GM12878 (cell line): ENCODE results near the gene TNNC2. TPM values are rescaled to one million over a fixed set of nuclear protein-coding genes. Genes with fewer than 3 reads are reported as not detected.

Source experiments
- CBX5 ChIP-seq: sonication (generic); IDR thresholded peaks from 2 replicates; pipeline ENCODE4 v1.6.1; 2016; ENCODE audit warnings: low read depth, moderate library complexity, mild to moderate bottlenecking, inconsistent platforms
- FOS ChIP-seq: IDR thresholded peaks from 3 replicates; pipeline ENCODE4 v1.6.1; 2011; ENCODE audit warnings: borderline replicate concordance; ENCODE audit not compliant: insufficient read length; ENCODE audit errors: extremely low read depth
- HDAC2 ChIP-seq: fragments of 200-600 bp; sonication (generic); IDR thresholded peaks from 2 replicates; pipeline ENCODE4 v1.6.1; 2017
- MTA3 ChIP-seq: IDR thresholded peaks from 2 replicates; pipeline ENCODE4 v1.6.1; 2012; ENCODE audit warnings: low read length, inconsistent platforms, borderline replicate concordance
- PAX5 ChIP-seq: IDR thresholded peaks from 2 replicates; pipeline ENCODE4 v1.6.1; 2011; ENCODE audit warnings: low read depth, low read length, borderline replicate concordance
- PAX8 ChIP-seq: fragments of 450-650 bp; IDR thresholded peaks from 2 replicates; pipeline ENCODE4 v1.6.1; 2017; ENCODE audit warnings: mild to moderate bottlenecking, moderate library complexity
- POLR2A ChIP-seq: IDR thresholded peaks from 2 replicates; pipeline ENCODE4 v1.6.1; 2011; ENCODE audit warnings: low read depth, mild to moderate bottlenecking, low read length
- SIX5 ChIP-seq: IDR thresholded peaks from 2 replicates; pipeline ENCODE4 v1.6.1; 2011; ENCODE audit warnings: mild to moderate bottlenecking, low read depth, low read length, moderate library complexity; ENCODE audit not compliant: severe bottlenecking
- SPI1 ChIP-seq: IDR thresholded peaks from 2 replicates; pipeline ENCODE4 v1.6.1; 2011; ENCODE audit warnings: low read depth, mild to moderate bottlenecking, low read length, moderate library complexity, borderline replicate concordance; ENCODE audit not compliant: insufficient read depth
- ZNF217 ChIP-seq: fragments of 450-650 bp; IDR thresholded peaks from 2 replicates; pipeline ENCODE4 v1.6.1; 2017; ENCODE audit warnings: antibody characterized with exemption, mild to moderate bottlenecking
- ZZZ3 ChIP-seq: IDR thresholded peaks from 2 replicates; pipeline ENCODE4 v1.6.1; 2011; ENCODE audit warnings: low read depth; ENCODE audit not compliant: control insufficient read depth, insufficient read length
- polyA plus RNA-seq, 11 experiments: library from polyadenylated mRNA; depleted of rRNA in 4 of 11; unstranded in 6 of 11; stranded (reverse) in 5 of 11; fragments of >200 nt; fragmentation: Nextera tagmentation in 4 of 11; fragmentation: Illumina TruSeq in 1 of 11; extraction: Ambion mirVana in 4 of 11; extraction: Trizol in 1 of 11; gene quantifications; 1 replicate in 1 of 11; 2 replicates in 10 of 11; pipeline versions ENCODE4 v1.2.1 to v1.2.3, GENCODE V29; 2011 to 2016; ENCODE audit warnings: inconsistent platforms in 2 of 11, missing spikeins in 2 of 11, low read depth in 1 of 11
- total RNA-seq, 4 experiments: library from RNA; depleted of rRNA in 3 of 4; stranded (reverse); fragments of >200 nt in 3 of 4; fragmentation: Illumina TruSeq in 1 of 4; extraction: Trizol in 1 of 4; gene quantifications; 2 replicates each; pipeline versions ENCODE4 v1.2.1 to v1.2.3, GENCODE V29; 2013 to 2021
- TF ChIP-seq, protein P1 (sequence below): fragments of 450-650 bp; formaldehyde crosslinking; IDR thresholded peaks from 2 replicates; pipeline ENCODE4 v1.4.0; 2020; ENCODE audit warnings: mild to moderate bottlenecking, moderate library complexity
- TF ChIP-seq, protein P2 (sequence below): fragments of 450-650 bp; IDR thresholded peaks from 2 replicates; pipeline ENCODE4 v1.6.1; 2017; ENCODE audit warnings: mild to moderate bottlenecking, low read depth, inconsistent platforms; ENCODE audit not compliant: poor library complexity, severe bottlenecking

TNNC2 gene
- total and polyA plus RNA-seq, 10 of the 15 experiments (the other 5 are each of a cell fraction or from before 2014, with no cell fraction given), result 0.37 TPM; not detected in 9

DNA sequence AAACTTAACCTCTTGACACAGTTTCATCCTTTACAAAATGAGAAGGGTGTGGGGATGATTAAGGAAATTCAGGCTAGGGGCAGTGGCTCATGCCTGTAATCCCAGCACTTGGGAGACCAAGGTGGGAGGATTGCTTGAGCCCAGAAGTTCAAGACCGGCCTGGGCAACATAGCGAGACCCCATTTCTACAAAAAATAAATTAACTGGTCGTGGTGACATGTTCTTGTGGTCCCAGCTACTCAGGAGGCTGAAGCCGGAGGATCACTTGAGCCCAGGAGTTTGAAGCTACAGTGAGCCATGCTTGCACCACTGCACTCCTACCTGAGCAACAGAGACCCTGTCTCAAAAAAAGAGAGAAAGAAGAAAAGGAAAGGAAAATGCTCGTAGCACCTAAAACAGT, 39.3 kb upstream of the TNNC2 start (continued):
- TF ChIP-seq, protein P1, sequence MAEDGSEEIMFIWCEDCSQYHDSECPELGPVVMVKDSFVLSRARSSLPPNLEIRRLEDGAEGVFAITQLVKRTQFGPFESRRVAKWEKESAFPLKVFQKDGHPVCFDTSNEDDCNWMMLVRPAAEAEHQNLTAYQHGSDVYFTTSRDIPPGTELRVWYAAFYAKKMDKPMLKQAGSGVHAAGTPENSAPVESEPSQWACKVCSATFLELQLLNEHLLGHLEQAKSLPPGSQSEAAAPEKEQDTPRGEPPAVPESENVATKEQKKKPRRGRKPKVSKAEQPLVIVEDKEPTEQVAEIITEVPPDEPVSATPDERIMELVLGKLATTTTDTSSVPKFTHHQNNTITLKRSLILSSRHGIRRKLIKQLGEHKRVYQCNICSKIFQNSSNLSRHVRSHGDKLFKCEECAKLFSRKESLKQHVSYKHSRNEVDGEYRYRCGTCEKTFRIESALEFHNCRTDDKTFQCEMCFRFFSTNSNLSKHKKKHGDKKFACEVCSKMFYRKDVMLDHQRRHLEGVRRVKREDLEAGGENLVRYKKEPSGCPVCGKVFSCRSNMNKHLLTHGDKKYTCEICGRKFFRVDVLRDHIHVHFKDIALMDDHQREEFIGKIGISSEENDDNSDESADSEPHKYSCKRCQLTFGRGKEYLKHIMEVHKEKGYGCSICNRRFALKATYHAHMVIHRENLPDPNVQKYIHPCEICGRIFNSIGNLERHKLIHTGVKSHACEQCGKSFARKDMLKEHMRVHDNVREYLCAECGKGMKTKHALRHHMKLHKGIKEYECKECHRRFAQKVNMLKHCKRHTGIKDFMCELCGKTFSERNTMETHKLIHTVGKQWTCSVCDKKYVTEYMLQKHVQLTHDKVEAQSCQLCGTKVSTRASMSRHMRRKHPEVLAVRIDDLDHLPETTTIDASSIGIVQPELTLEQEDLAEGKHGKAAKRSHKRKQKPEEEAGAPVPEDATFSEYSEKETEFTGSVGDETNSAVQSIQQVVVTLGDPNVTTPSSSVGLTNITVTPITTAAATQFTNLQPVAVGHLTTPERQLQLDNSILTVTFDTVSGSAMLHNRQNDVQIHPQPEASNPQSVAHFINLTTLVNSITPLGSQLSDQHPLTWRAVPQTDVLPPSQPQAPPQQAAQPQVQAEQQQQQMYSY (CRISPR knock-in tag), result no peak
- TF ChIP-seq CBX5 (no peak), POLR2A (no peak), PAX8 (no peak), FOS (no peak), SIX5 (no peak), HDAC2 (no peak), ZZZ3 (no peak), SPI1 (no peak), ZNF217 (no peak), MTA3 (no peak), PAX5 (no peak)
- TF ChIP-seq, protein P2, sequence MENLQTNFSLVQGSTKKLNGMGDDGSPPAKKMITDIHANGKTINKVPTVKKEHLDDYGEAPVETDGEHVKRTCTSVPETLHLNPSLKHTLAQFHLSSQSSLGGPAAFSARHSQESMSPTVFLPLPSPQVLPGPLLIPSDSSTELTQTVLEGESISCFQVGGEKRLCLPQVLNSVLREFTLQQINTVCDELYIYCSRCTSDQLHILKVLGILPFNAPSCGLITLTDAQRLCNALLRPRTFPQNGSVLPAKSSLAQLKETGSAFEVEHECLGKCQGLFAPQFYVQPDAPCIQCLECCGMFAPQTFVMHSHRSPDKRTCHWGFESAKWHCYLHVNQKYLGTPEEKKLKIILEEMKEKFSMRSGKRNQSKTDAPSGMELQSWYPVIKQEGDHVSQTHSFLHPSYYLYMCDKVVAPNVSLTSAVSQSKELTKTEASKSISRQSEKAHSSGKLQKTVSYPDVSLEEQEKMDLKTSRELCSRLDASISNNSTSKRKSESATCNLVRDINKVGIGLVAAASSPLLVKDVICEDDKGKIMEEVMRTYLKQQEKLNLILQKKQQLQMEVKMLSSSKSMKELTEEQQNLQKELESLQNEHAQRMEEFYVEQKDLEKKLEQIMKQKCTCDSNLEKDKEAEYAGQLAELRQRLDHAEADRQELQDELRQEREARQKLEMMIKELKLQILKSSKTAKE, result no peak
